ENCODE data around the gene ABCC3.
A peak's percentile ranks its signal among the peaks of the same experiment; 100 is the strongest.
"Not testable (repeated sequence)": the region's sequence is repeated elsewhere in the genome, so short reads cannot be mapped to it uniquely, and the experiment has no call there.

The ABCC3 gene

DNA sequence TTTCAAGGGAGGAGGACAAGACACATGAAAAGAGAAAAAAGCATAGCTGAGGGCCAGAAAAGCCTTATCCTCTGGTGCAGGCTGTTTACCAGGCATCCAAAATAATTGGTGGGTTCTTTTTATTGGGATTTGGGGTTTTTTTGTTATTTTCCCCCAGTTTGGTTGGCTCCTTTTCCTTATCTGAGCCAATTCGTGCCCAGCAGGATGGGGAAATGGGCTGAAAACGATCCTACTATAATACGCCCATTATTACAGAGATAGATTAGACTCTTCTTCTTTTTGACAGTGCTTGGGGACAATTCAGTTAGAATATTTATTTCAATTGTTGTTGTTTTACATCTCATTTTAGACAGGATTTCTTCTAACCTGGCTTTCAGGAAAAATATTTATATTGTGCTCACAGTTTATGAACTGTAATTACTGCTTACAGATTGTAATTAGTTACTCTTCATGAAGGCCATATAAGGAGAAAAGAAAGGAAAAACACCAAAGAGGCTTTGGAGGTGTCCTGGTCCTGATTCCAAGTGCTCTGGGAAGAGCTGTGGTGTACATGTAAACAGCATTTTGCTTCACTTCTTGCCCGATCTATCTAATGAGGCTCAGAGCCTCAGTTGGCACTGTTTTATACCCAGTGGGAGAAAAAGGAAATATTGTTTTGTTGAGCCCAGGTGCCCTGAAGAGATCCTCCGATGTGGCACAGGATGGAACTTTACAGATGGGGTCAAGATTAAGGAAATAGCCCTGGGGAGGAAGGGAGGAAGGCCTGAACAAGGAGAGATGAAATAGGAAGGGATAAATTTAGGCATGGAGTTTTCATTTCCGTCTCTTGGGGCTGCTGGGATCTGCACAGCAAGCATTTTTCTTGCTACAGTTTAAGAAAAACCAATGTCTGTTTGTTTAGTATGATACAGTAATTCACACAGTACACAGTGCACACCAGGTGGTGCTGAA is 73.6 kb downstream of the ABCC3 start:
- DNase-seq: peak; percentile 73

DNA sequence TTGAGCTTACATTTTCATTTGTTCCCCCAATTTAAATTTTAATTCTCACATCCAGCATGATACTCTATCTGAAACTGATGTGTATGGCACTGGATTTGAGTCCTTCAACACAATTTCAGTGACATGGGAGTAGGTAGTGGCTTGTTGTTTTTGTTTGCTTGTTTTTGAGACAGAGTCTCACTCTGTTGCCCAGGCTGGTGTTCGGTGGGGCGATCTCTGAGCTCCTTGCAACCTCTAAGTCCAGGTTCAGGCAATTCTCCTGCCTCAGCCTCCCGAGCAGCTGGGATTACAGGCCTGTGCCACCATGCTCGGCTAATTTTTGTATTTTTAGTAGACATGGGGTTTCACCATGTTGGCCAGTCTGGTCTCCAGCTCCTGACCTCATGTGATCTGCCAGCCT is 74.4 kb downstream of the ABCC3 start:
- DNase-seq: not testable (repeated sequence)

DNA sequence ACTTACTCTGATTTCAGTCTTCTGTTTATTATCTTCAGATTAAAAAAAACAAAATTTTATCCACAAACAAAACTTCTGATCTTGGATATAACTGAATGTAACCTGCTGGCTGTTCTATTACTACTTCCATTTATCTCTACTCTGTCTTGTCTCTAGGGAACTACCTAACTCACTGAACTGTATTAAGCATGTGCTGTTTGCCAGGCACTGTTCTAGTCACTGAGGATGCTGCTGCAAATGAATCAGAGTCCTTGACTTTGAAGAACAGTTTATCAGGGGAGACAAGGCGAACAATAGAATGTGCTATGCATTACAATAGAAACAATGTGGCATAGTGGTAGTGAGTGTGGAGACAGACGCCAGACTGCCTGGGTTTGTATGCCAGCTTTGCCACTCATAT is 75.3 kb downstream of the ABCC3 start:
- DNase-seq: no peak

DNA sequence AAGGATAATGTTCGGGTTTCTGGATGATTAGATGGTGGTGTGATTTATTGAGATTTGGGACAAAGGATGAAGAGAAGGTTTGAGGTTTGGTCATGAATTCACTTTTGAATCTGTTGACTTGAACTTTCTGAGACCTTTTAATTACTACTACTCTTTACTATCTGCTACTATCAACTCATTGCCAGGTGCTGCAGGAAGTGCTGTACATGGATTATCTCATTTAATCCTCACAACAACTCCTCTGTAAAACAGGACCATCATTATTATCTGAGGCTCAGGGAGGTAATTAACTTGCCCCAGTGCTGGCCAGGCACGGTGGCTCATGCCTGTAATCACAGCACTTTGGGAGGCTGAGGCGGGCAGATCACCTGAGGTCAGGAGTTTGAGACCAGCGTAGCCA is 76.0 kb downstream of the ABCC3 start:
- no peak for DNase-seq

DNA sequence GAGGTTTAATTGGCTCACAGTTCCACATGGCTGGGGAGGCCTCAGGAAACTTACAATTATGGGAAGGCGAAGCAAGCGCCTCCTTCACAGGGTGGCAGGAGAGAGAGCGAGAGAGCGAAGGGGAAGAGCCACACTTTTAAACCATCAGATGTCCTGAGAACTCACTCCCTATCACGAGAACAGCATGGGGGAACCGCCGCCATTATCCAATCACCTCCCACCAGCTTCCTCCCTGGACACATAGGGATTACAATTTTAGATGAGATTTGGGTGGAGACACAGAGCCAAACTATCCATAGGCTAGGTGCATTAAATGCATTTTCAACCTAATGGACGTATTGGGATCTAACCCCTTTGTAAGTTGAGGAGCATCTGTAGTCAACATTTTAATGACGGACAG is 78.0 kb downstream of the ABCC3 start:
- DNase-seq: no peak

DNA sequence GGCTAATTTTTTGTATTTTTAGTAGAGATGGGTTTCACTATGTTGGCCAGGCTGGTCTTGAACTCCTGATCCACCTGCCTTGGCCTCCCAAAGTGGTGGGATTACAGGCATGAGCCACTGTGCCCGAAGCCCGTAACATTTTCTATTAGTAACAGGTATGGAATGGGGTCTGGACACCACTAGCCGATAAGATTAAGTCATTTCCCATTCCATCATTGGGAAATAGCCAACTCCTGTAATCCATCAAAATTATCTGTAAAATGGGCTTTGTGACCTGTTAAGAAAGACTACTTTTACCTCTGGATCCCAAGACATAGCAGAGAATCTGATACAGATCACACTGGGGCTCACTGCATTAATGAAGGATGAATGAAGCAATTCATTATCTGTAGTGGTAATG is 80.8 kb downstream of the ABCC3 start:
- DNase-seq: no peak

DNA sequence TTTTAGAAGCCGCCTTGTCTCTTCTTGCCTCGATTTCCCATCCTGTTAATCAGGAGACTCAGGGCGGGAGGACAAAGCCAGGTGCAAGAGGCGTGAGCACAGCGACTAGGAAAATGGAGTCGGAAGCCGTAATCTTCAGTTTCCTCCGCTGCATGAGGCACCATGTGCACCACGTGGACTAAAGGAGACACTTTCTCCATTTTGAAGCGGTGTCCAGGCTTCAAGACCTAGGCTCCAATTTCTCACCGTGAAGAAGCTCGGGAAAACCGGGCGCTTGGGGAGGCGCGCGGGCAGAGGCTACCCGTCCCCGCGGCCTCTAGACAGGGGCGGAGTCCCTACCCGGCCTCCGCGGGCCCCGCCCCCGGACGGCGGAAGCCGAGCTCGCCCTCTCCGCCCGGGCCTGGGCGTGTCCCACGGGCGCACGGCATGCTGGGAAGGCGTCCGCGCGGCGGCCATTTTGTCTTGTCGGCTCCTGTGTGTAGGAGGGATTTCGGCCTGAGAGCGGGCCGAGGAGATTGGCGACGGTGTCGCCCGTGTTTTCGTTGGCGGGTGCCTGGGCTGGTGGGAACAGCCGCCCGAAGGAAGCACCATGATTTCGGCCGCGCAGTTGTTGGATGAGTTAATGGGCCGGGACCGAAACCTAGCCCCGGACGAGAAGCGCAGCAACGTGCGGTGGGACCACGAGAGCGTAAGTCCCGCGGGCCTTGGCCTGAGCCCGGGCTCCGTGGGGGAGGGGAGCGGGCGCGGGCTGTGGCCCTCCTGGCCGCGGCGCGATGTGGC is 84.7 kb downstream of the ABCC3 start, which contains the start of gene LUC7L3:
TSS of gene LUC7L3 (plus strand) at position 460 of the 780 bp plus-strand sequence. CDS start at position 590, 130 bp downstream.
- DNase-seq: peak; percentile 99

DNA sequence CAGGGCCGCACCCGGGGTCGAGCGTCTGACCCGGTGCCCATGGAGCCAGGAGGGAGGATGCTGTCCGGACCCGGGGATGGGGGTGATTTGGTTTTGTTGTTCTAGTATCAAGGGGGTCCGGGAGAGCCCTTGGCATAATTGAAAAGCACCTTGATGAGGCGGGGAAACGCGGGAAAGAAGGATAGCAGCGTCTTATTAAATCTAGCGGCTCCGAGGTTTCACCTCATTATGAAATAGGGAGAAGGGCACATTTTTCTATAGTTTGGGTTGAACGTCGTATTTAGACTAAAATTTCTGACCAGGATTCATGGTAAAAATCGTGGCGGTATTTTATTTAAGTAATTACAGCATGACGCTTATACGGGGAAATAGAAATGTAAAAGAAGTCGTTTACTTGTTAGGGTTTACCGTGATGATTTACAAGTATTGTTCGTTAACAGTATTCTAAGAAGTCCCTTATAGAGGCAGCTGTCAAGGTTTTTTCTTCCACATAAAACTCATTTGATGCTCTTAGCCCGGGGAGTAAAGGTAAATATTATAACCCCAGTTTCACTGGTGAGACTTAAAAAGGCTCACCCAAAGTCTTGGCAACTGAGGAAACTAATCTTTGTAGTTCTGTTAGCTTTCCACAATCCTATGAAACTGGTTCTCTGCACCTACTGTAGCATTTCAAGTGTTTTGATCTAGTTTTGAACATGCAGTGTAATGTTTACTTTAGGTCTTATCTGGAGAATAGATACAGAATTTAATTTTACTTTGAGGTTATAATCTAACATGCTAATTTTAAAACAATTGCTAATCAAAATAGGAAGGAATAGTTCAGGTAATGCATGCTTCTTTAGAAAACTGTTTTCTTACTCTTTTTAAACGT is 85.5 kb downstream of the ABCC3 start:
- peak; percentile 49 for DNase-seq

DNA sequence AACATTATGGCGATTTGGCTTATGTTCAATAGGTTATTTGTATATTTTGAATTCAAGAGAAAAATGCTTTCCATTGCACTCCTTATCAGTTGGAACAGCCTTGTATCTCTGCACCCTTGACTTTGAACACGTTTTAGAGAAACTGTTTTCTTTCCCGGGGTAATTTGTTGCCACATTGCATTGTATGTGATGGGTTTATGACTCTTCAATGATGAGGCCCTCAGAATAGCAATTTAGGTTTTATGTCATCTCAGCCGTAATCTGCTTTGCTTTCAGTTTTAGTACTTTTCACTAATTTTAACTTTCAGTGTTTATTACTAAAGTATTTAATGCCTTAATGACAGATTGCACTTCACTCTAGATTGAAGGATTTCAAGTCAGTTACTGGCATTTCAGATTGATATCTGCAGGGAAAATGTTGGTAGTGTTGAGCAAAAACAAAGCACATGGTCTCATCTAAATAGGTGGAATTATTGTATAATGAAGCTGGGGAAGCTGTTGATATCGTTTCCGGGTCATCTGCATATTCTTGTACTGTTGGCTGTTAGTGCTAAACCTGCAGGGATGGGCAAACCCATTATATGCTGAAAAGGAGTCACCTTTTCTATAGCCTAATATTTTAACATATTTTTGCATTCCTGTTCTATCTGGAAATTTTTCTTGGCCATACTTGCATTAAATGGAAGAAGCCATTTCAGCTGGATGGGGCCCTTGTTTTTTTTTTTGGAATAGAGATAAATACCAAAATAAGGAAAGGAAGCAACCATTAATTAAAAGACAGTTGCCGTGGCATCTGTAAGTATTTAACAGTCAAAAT is 86.7 kb downstream of the ABCC3 start:
- no peak for DNase-seq

DNA sequence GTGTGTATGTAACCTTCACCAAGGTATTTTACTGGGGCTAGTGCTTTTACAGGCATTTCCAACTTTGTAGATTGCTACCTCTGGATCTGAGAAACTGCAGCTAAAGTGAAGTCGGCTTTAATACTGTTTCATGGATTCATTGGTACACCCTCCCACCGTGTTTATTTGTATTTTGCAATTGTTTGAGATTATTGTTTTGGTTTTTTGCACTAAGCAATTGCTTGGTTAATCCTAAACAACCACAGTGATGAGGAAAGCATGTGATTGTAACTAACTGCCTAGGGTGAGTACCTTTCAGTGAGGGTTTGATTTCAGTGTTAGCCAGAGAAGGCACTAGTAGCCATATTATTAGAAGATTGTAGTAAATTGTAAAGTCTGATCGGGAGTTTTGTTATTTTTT is 88.1 kb downstream of the ABCC3 start:
- DNase-seq: no peak

DNA sequence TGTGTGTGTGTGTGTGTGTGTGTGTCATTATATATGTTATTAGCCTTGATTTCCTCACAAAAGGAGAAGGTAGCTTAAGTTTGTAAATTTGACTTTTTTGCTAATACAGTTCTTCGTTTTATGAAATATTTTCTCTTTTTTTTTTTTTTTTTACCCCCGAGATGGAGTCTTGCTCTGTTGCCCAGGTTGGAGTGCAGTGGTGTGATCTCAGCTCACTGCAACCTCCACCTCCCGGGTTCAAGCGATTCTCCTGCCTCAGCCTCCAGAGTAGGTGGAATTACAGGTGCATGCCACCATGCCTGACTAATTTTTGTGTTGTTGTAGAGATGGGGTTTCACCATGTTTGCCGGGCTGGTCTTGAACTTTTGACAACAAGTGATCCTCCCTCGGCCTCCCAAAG is 89.9 kb downstream of the ABCC3 start:
- DNase-seq: not testable (repeated sequence)

DNA sequence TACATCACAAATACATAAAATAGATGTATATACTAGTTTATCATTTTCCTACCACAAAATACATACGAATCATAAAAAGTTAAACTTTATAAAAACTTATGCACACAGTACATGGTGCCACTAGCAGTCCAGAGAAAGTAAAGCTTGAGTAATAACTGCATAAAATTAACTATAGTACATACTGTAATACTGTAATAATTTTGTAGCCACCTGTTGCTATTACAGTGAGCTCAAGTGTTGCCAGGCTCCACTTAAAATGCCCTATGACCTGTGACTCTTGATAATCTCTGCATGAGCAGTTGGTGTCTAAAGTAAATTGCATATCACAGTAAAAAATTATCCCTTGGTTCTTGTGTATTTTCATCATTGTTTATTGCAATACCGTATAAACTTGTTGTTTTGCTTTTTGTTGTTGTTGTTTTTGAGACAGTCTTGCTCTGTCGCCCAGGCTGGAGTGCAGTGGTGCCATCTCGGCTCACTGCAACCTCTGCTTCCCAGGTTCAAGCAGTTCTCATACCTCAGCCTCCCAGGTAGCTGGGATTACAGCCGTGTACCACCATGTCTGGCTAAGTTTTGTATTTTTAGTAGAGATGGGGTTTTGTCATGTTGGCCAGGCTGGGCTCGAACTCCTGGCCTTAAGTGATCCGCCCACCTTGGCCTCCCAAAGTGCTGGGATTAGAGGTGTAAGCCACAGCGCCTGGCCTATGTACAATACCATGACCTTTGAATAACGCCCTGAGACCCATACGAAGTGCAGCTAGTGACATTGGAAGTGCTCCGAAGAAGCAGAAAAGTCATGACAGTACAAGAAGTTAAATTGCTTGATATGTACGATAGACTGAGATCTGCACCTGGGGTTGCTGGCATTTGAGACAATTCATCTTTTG is 91.3 kb downstream of the ABCC3 start:
- no peak for DNase-seq

DNA sequence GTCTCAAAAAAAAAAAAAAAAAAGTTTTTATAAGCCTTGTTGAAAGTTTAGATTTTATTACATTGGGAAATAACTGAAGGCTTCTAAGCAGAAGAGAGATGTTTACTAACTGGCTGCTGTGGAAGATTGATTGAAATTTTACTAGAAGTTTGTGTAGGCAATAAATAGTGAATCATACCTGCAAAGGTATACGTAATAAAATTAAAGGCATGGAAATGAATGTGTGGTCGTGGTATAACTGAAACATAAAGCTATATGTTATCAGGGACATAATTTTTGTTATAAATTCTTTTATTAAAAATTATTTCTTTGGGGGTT is 93.4 kb downstream of the ABCC3 start:
- no peak for DNase-seq

DNA sequence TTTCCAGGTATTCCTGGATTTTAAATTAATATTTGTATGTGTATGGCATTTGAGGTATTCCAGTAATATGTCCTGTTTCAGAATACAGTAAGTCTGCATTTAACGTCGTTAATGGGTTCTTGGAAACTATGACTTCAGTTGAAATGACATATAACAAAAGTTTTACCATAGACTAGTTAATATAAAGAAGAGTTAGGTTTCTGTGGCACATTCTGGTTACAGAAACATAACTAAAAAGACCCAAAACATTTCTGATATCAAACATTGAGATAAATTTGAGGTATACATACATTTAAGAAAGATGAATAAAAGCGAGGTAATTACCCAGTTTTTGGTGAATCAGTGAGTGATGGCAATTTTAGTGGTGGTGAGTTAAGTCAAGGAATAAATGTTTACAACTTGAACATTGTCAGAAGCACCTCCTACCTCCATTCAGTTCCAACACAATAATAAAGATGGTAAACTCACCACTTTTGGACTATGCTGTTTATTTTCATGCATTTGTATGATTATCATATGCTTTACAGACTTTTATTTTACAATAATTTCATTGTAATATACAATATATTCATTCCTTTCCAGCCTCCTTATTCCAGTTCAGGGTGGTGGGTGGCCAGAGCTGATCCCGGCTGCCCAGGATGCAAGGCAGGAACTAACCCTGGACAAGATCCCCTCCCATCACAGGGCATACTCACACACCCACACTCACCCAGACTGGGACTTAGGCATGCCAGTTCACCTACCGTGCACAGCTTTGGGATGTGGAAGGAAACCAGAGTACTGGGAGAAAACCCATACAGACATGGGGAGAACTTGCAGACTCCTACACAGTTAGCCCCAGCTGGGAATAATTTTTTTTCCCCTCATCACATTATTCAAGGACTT is 94.4 kb downstream of the ABCC3 start:
- no peak for DNase-seq

DNA sequence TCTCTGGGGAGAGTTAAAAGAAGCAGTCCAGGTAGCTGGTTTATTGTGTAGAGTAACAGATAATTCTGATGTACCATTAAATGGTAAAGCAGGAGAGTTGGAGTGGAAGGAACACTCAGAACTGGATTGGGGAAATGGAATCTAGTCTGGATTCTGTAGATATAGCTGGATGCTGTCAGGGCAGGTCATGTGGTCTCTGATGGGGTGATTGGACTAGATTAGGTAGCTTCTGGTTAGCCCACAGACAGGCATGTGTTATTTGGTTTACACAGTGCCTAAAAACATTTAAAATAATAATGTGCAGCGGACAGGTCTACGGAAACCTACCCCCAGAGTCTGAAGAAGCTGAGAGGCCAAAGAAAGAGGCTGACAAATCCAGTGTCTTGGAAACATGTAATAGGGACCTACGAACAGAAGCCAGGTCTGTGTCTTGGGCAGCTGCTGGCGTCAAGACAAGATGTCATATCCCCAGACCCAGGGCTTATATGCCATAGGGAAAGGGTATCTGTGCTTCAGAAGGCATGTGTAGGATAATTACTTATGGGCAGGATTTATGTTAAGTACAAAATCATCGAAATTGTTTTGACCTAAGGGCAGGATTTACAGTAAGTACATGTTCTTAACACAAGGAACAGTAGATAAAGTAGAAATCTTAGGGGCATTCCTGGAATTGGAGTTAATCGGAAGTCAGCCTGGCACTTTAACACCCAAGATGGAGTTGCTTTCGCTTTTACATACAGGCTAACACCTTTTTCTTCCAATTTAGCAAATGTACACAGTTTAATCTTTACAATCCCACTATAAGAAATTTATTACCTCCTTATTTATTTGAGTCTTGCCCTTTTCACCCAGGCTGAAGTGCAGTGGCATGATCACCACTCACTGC is 97.1 kb downstream of the ABCC3 start:
- DNase-seq: no peak

DNA sequence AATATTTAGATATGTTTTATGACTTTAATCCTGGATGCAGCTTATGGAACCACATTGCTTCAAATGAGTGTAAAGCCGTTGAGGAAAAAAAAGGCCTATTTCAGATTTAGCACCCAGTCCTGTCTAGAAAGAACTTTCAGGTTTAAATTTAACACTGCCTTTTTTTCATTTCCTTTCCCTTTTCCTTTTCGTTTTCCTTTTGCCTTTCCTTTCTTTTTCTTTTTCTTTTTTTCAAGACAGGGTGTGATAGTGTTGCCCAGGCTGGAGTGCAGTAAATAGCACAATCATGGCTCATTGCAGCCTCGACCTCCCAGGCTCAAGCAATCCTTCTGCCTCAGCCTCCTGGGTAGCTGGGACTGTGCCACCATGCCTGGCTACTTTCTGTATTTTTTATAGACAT is 100.6 kb downstream of the ABCC3 start:
- no peak for DNase-seq

DNA sequence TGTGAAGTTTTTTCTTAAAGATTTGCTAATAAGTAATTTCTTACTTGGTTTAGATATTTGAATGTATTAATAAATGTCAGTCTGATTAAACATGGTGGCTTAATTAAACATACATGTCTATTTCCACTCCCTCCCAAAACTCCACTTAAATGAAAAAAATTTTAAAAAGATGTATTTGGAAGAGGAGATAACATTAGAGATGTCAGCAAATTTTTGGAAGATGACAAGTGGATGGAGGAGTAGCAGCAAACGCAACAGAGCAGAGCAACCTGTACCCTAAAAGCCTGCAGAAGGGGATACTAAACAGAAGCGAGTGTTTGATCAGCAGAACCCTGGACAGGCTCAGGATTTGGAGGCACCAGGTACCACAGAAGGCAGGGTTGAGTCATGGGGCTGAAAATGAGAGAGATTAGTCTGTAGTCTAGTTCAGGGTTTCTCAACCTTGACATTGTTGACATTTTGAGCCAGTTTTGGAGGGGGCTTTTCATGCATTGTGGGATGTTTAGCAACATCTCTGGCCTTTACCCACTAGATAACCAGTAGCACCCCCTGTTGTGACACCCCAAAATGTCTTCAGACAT is 102.5 kb downstream of the ABCC3 start:
- no peak for DNase-seq

DNA sequence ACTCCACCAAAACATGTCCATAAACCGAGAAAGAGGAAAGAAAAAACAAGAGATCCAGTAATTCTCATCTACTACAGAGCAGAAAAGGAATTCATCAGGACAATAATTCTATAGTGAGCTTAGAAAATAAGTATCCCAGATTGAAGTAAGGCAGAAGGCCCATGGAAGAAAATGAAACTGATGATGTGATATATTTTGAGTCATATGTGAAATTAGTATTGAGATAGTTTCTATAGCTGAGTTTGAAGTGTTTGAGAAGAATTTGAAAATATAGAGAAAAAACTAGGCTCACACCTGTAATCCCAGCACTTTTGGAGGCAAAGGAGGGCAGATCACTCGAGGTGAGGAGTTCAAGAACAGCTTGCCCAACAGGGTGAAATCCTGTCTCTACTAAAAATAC is 104.4 kb downstream of the ABCC3 start:
- DNase-seq: no peak
